ENCODE results near the gene ABCD4.

- no peak for TF ChIP-seq POLR2A (IDR thresholded peaks at IDR 0.05; ENCODE audit: low read depth, low read length)
- TF ChIP-seq, protein P1, sequence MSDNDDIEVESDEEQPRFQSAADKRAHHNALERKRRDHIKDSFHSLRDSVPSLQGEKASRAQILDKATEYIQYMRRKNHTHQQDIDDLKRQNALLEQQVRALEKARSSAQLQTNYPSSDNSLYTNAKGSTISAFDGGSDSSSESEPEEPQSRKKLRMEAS (IDR thresholded peaks at IDR 0.05; ENCODE audit: insufficient read depth, insufficient read length) = no peak
- TF ChIP-seq, protein P2, sequence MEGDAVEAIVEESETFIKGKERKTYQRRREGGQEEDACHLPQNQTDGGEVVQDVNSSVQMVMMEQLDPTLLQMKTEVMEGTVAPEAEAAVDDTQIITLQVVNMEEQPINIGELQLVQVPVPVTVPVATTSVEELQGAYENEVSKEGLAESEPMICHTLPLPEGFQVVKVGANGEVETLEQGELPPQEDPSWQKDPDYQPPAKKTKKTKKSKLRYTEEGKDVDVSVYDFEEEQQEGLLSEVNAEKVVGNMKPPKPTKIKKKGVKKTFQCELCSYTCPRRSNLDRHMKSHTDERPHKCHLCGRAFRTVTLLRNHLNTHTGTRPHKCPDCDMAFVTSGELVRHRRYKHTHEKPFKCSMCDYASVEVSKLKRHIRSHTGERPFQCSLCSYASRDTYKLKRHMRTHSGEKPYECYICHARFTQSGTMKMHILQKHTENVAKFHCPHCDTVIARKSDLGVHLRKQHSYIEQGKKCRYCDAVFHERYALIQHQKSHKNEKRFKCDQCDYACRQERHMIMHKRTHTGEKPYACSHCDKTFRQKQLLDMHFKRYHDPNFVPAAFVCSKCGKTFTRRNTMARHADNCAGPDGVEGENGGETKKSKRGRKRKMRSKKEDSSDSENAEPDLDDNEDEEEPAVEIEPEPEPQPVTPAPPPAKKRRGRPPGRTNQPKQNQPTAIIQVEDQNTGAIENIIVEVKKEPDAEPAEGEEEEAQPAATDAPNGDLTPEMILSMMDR (IDR thresholded peaks at IDR 0.05; ENCODE audit: extremely low read depth in 1 of 2, insufficient read depth in 1 of 2, low read depth in 1 of 2, low read length in 2 of 2) = no peak
These were observed 39.6 kb downstream of the ABCD4 start for GRCh38 chr14:74263181-74263580.
